GM12874 (cell line): ENCODE data around the gene CRAT.

Experiments
- TF ChIP-seq, protein P1 (sequence below): IDR thresholded peaks from 2 replicates; pipeline ENCODE4 v1.5.1; 2011; ENCODE audit warnings: low read depth, mild to moderate bottlenecking, control low read depth, low read length, moderate library complexity; ENCODE audit not compliant: insufficient read depth

CRAT gene

GRCh38 chr9:129126749-129127618 lies 16.4 kb upstream of the CRAT start:
- TF ChIP-seq, protein P1, sequence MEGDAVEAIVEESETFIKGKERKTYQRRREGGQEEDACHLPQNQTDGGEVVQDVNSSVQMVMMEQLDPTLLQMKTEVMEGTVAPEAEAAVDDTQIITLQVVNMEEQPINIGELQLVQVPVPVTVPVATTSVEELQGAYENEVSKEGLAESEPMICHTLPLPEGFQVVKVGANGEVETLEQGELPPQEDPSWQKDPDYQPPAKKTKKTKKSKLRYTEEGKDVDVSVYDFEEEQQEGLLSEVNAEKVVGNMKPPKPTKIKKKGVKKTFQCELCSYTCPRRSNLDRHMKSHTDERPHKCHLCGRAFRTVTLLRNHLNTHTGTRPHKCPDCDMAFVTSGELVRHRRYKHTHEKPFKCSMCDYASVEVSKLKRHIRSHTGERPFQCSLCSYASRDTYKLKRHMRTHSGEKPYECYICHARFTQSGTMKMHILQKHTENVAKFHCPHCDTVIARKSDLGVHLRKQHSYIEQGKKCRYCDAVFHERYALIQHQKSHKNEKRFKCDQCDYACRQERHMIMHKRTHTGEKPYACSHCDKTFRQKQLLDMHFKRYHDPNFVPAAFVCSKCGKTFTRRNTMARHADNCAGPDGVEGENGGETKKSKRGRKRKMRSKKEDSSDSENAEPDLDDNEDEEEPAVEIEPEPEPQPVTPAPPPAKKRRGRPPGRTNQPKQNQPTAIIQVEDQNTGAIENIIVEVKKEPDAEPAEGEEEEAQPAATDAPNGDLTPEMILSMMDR = no peak

DNA sequence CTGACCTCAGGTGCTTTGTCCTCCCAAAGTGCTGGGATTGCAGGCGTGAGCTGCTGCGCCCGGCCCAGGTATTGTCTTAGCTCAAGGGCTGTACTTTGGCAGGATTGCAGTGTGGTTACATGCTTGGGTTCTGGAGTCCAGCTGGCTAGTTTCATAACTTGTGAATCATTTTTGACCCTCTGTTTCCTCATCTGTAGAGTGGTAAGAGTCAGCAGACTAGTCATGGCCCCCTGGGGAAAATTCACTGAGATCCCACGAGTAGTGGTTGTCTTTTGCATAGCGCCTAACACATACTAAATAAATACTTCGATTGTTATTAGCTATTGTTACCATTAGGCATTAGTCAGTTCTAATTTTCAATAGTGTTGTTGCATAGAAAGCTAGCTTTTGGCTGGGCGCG lies 14.9 kb upstream of the CRAT start:
- TF ChIP-seq, protein P1 = no peak

DNA sequence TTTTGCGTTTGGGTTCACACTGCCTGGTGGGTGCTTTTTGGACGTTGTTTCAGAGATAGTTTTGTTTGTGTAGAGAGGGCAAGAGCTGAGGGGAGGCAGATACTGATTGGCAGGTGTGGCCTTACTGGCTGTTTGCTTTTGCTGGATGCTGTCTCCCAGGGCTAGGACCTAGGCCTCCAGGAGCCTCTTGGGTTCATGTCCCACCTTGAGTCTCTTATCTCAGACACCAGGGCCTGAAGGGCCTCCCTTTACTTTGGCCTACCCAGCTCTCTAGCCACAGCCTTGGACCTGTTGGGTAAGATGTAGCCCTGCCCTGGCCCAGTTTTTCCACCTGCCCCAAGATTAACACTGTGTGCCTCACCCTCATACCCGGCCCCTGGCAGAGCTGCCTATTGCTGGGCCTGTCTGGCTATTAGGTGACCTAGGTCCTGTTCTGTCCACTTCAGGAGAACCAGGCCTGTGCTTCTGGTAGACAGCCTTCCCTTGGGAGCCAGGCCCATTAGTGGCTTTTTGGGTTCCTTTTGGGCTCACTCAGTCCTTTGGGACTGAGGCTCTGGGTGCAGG lies 14.0 kb upstream of the CRAT start:
- TF ChIP-seq, protein P1 = no peak

GRCh38 chr9:129122133-129122532 lies 11.5 kb upstream of the CRAT start:
- TF ChIP-seq, protein P1 = no peak

DNA sequence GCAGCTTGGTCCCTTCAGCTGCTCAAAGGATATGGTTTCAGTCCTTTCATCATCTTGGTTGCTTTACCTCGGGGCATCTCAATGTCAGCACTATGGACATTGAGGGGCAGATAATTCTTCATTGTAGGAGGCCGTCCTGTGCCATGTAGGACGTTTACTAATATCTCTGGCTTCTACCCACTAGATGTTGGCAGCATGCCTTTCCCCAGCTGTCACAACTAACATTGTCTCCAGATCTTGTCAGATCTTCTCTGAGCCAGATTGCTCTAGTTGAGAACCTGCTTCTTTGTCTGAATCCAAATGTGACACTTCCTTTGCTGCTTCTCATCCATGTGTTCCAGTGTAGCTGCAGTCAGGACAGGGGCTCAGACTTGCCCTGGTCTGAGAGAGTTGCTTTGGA lies 10.9 kb upstream of the CRAT start:
- TF ChIP-seq, protein P1 = no peak

GRCh38 chr9:129118799-129119198 lies 8.2 kb upstream of the CRAT start:
- TF ChIP-seq, protein P1 = no peak

GRCh38 chr9:129113645-129114304 lies 3.2 kb upstream of the CRAT start:
- TF ChIP-seq, protein P1 = no peak
